Fibroblast of the aortic adventitia (primary cell): Measurements from ENCODE around the gene TNXB. TPM values are rescaled to one million over a fixed set of nuclear protein-coding genes. Genes with fewer than 3 reads are reported as not detected.
"Not testable (repeated sequence)": the region's sequence is repeated elsewhere in the genome, so short reads cannot be mapped to it uniquely, and the experiment has no call there.

Source experiments
- DNase-seq: peaks from one replicate; pipeline ENCODE4 v3.0.0-alpha.2; 2010; ENCODE audit warnings: low read depth
- H3K4me3 ChIP-seq: 2 replicates; pipeline ENCODE4 v1.5.1; 2011; ENCODE audit warnings: low read depth, mild to moderate bottlenecking, control low read depth, low read length, moderate library complexity
- CTCF ChIP-seq: IDR thresholded peaks from 2 replicates; pipeline ENCODE4 v1.5.1; 2011; ENCODE audit warnings: mild to moderate bottlenecking, low read length, control low read depth, inconsistent platforms; ENCODE audit not compliant: insufficient read depth
- total RNA-seq: library from RNA; depleted of rRNA; stranded (reverse); fragments of >200 nt; gene quantifications from 2 replicates; pipeline ENCODE4 v1.2.3, GENCODE V29; 2012; ENCODE audit warnings: low replicate concordance

Gene TNXB
- total RNA-seq, 1 donor: 54.0 TPM

GRCh38 chr6:32056254-32056653 is 52.9 kb downstream of the TNXB start:
- TF ChIP-seq CTCF: no peak
- no peak for DNase-seq
- no peak overlapping the region for H3K4me3 ChIP-seq

DNA sequence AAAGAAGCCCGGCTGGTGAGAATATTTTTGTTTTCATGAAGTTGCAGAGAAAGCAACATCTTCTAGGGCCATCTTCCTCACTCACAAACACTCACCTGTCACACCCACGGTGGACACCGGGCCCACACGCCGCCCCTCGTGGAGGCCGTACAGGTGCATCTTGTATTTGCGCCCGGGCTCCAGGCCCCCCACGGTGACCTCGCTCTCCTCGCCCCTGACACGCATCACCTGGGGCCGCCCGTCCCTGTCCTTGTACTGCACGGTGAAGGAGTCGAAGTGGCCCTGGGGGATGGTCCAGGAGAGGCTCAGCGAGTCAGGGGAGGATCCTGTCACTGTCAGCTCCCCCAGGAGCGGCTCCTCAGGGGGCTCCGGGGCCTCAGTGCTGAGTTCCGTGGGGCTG is 53.4 kb downstream of the TNXB start:
- DNase-seq, H3K4me3 ChIP-seq: not testable (repeated sequence)

GRCh38 chr6:32053314-32053713 is 55.8 kb downstream of the TNXB start:
- H3K4me3 ChIP-seq, DNase-seq: not testable (repeated sequence)

- not testable (repeated sequence) for DNase-seq, H3K4me3 ChIP-seq
Measured at GRCh38 chr6:32052626-32053025, 56.5 kb downstream of the TNXB start.

- no peak for TF ChIP-seq CTCF
- DNase-seq: no peak
- no peak overlapping the region for H3K4me3 ChIP-seq
Measured at GRCh38 chr6:32050562-32050961, 58.6 kb downstream of the TNXB start.

DNA sequence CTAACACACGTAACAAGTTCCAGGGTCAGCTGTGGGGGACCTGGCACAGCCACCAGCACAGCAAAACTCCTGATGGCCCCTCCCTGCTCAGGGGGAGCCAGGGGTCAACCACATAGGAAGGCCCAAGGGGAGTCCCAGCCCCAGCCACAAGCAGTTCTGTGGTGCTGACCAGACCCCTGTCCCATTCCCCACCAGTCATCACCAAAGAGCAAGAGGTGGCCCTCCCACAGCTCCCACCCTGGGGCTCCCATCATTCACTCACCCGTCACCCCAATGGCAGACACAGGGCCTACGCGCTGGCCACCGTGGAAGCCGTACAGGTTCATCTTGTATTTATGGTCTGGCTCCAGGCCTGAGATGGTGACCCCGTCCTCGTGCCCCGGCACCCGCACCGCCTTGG is 59.4 kb downstream of the TNXB start:
- H3K4me3 ChIP-seq, DNase-seq: not testable (repeated sequence)

DNA sequence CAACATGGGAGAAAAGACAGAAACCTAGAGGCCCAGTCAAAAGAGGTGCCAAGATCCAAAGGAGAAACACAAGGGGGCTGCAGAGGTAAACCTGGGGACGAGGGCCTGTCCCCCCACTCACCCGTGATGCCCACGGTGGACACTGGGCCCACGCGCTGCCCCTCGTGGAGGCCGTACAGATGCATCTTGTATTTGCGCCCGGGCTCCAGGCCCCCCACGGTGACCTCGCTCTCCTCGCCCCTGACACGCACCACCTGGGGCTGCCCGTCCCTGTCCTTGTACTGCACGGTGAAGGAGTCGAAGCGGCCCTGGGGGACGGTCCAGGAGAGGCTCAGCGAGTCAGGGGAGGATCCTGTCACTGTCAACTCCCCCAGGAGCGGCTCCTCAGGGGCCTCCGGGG is 60.0 kb downstream of the TNXB start:
- not testable (repeated sequence) for H3K4me3 ChIP-seq, DNase-seq

DNA sequence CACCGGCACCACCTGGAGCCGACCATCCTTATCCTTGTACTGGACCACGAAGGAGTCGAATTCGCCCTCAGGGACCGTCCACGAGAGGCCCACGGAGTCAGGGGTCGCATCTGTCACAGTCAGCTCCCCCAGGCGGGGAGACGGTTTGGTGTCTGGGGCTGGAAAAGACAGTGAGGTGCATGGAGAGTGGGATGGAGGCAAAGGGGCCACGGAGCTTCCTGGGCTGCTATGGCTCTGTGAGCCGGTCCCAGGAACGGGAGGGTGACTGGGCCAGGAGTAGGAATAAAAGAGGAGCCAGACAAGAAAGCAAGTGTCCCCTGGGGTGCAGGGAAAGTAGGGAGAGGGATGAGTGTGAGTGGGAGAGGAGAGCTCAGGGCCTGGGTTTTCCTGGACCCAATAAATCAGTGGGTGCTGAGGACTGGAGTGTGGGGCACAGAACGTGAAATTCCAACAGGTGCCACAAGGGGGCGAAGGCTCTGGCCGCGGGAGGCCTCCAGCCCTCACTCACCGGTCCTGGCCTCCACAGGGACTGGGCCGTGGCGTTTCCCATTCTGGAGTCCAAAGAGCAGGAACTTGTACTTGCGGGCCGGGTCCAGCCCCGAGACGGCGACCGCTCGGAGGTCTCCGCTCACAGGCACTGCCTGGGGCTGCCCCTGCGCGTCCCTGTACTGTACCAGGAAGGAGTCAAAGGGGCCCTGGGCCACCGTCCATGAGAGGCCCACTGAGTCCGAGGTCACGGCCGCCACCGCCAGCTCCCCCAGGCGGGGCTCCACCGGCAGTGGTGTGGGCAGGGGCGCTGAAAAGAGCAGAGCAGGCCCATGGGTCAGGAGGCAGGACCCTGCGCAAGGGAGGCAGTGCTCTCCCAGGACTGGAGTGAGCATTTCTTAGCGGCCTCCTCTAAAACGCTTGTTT is 61.0 kb downstream of the TNXB start:
- DNase-seq: peak; percentile 64
- TF ChIP-seq CTCF: peak; percentile 82
- H3K4me3 ChIP-seq: no peak overlapping the region

DNA sequence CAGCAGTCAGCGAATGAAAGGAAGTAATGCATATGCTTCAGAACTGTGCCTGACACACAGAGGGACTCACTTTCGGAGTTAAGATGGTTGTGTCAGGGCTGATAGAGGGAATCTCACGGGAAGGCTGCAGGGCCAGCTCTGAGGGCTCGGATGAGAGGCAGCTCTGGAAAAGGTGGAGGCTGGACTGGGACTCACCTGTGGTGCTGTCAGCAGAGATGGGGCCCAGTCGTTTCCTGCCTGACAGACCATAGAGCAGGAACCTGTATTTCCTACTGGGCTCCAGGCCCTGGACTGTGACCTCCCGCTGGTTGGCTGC is 61.6 kb downstream of the TNXB start:
- DNase-seq: no peak
- no peak overlapping the region for H3K4me3 ChIP-seq
- TF ChIP-seq CTCF: no peak

DNA sequence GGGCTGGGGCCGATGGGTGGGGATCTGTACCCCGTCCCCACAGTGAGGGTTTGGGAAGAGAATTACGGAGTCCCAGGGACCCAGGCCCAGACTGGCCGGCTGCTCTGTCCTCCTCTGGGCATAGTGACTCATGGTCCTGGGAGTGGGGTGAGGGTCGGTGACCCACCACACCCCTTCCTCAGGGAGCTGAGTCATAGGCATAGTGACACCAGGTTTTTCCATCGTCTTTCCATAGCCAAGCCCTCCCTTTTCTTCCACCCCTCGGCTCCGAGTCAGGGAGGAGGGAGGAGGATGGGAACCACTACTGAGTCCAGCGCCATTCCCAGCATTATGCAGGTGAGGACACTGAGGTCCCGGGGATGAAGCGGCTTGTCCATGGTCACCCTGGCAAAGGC is 62.1 kb downstream of the TNXB start:
- TF ChIP-seq CTCF: no peak
- H3K4me3 ChIP-seq: no peak overlapping the region
- DNase-seq: peak; percentile 68
